ENCODE results near the gene TATDN3. TPM values are rescaled to one million over a fixed set of nuclear protein-coding genes. Genes with fewer than 3 reads are reported as not detected.

TATDN3 gene
- total RNA-seq, 1 experiment from 2014 or later: 16.3 TPM

DNA sequence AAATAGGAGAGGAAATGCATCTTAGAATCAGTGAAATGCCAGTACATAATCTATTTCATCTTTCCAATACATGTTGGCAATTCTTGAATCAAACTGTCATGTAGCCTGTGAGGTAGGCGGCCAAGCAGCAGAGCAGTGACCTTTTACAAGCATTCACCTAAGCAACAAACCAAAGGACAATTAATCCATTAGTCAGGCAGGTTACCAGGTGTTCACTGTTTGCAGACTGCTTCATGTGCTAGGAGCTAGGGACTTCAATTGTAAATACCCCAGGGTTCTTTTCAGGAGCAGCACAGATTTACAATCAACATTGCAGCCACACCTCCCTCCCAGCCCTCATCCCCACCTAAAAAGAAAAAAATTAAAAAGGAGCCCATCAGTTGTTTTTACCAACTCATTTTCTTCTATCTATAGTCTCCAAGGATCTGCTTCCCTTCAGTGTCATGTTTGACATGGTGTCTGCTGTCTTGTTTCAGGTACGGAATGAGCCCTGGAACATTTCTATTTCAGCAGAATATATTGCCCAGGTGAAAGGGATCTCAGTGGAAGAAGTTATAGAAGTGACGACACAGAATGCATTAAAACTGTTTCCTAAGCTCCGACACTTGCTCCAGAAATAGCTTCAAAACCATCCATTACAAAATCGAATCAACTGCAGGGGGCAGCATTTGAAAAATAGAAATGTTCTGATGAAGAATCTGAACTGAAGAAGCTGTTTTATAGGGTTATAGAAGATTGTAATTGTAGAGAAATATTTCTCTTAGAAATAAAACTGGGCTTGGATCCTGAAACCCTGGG, 23.0 kb downstream of the TATDN3 start:
- TF ChIP-seq SIN3A (IDR thresholded peaks at IDR 0.05; ENCODE audit: low read depth) (no peak), EZH2phosphoT487 (IDR thresholded peaks at IDR 0.05; ENCODE audit: borderline replicate concordance) (no peak), RAD21 (IDR thresholded peaks at IDR 0.05; ENCODE audit: low read depth) (peak; percentile 37), SP1 (IDR thresholded peaks at IDR 0.05; ENCODE audit: low read depth) (no peak), EZH2 (IDR thresholded peaks at IDR 0.05) (no peak)
- TF ChIP-seq, protein P1, sequence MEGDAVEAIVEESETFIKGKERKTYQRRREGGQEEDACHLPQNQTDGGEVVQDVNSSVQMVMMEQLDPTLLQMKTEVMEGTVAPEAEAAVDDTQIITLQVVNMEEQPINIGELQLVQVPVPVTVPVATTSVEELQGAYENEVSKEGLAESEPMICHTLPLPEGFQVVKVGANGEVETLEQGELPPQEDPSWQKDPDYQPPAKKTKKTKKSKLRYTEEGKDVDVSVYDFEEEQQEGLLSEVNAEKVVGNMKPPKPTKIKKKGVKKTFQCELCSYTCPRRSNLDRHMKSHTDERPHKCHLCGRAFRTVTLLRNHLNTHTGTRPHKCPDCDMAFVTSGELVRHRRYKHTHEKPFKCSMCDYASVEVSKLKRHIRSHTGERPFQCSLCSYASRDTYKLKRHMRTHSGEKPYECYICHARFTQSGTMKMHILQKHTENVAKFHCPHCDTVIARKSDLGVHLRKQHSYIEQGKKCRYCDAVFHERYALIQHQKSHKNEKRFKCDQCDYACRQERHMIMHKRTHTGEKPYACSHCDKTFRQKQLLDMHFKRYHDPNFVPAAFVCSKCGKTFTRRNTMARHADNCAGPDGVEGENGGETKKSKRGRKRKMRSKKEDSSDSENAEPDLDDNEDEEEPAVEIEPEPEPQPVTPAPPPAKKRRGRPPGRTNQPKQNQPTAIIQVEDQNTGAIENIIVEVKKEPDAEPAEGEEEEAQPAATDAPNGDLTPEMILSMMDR (IDR thresholded peaks at IDR 0.05 in 2 of 3, conservative IDR thresholded peaks at IDR 0.05 in 1 of 3; ENCODE audit: borderline replicate concordance in 1 of 3, insufficient read depth in 1 of 3, low read depth in 2 of 3, low read length in 2 of 3): peak; percentile 11 to 51 (median 25); a peak in 4 of 6 replicates
- intact Hi-C loops (cut with micrococcal nuclease): no loop called here
- ChIA-PET CTCF (interaction anchor here (0.6 to 1.4 kb wide), 5 partner anchors 10 to 191 kb away, joined by 3 to 13 read pairs (median 4); no protein-coding TSS in a partner anchor), RAD21 (ENCODE audit: low non-redundant PET in 1 of 2, low total read pairs in 2 of 2, uncharacterized antibody in 2 of 2, unreplicated experiment in 2 of 2) (no interaction called here), POLR2A (no interaction called here)
- BruUV-seq (replicated peaks): no TSS peak
- Histone ChIP-seq H3K4me2 (ENCODE audit: low read length) (no peak overlapping the region), H3K27ac (ENCODE audit: low read depth, low read length) (no peak overlapping the region), H3K9me2 (ENCODE audit: insufficient read depth) (no peaks in the 10 kb centered on the region), H2AFZ (ENCODE audit: low read depth, low read length, poor library complexity, severe bottlenecking) (no peak overlapping the region), H3K4me3 (replicated peaks in 1 of 2; ENCODE audit: low read depth in 1 of 2, low read length in 2 of 2) (no peak overlapping the region), H3K4me1 (ENCODE audit: control insufficient read depth in 1 of 2, insufficient read depth in 2 of 2, low read length in 2 of 2) (no peaks in the 10 kb centered on the region; a peak in 1 of 4 replicates), H3K36me3 (ENCODE audit: control insufficient read depth in 1 of 2, insufficient read depth in 2 of 2, low read length in 2 of 2) (no peaks in the 10 kb centered on the region; a peak in 1 of 4 replicates), H3K9ac (ENCODE audit: low read length) (no peak overlapping the region), H3K9me3 (ENCODE audit: control insufficient read depth in 1 of 2, insufficient read depth in 1 of 2, low read depth in 1 of 2, low read length in 2 of 2) (no peaks in the 10 kb centered on the region), H4K20me1 (ENCODE audit: insufficient read depth) (no peaks in the 10 kb centered on the region), H3K27me3 (ENCODE audit: insufficient read depth, low read length) (no peaks in the 10 kb centered on the region), H3K79me2 (ENCODE audit: insufficient read depth, low read length) (no peaks in the 10 kb centered on the region)
- ATAC-seq (no peak), DNase-seq (ENCODE audit: low read depth, low spot score) (no peak)
